GM12874 (cell line): ENCODE data around the gene ALDH4A1.

Experiments used
- CTCF ChIP-seq: IDR thresholded peaks from 2 replicates; pipeline ENCODE4 v1.5.1; 2011; ENCODE audit warnings: low read depth, mild to moderate bottlenecking, control low read depth, low read length, moderate library complexity; ENCODE audit not compliant: insufficient read depth

The ALDH4A1 gene

GRCh38 chr1:18881164-18881563, 21.2 kb downstream of the ALDH4A1 start:
- TF ChIP-seq CTCF, result no peak

GRCh38 chr1:18880585-18880984, 21.8 kb downstream of the ALDH4A1 start:
- no peak for TF ChIP-seq CTCF

- no peak for TF ChIP-seq CTCF
These were observed 22.5 kb downstream of the ALDH4A1 start for GRCh38 chr1:18879791-18880309.

GRCh38 chr1:18879215-18879790, 23.1 kb downstream of the ALDH4A1 start:
- TF ChIP-seq CTCF, result no peak

GRCh38 chr1:18878538-18879214, 23.7 kb downstream of the ALDH4A1 start:
- TF ChIP-seq CTCF, result no peak

- no peak for TF ChIP-seq CTCF
These were observed 25.1 kb downstream of the ALDH4A1 start for GRCh38 chr1:18877282-18877681.

GRCh38 chr1:18876210-18876609, 26.1 kb downstream of the ALDH4A1 start:
- TF ChIP-seq CTCF, result no peak
